ENCODE measurements around the gene SLC6A17. TPM values are rescaled to one million over a fixed set of nuclear protein-coding genes. Genes with fewer than 3 reads are reported as not detected.

Gene SLC6A17
- total and polyA plus RNA-seq, 7 donors: under 0.01 to 0.83 (median 0.36) TPM; not detected in 2

- Histone ChIP-seq H3K27ac (no peak overlapping the region), H3K4me1 (no peaks in the 10 kb centered on the region), H3K36me3 (peaks cover 0 to 15% (median 2%) of the 10 kb centered on the region in 4 donors), H3K4me3 (no peak overlapping the region), H3K9me3 (no peaks in the 10 kb centered on the region), H3K27me3 (no peaks in the 10 kb centered on the region)
- TF ChIP-seq POLR2A (IDR thresholded peaks at IDR 0.05) (no peak), POLR2AphosphoS5 (IDR thresholded peaks at IDR 0.05) (no peak), CTCF (IDR thresholded peaks at IDR 0.05) (no peak), EP300 (IDR thresholded peaks at IDR 0.05) (no peak)
- intact Hi-C loops (cut with DNase I): no loop called here
- no peak for DNase-seq
- 76 to 90% methylated on average over 8 of the region's 8 CpGs for WGBS, 2 donors
Observed at GRCh38 chr1:110224240-110224995, 74.1 kb downstream of the SLC6A17 start.

- peaks cover 0 to 15% (median 2%) of the 10 kb centered on the region in 4 donors for H3K36me3 ChIP-seq
- no peaks in the 10 kb centered on the region for H3K9me3 ChIP-seq
- H3K27ac ChIP-seq: no peak overlapping the region
- no peaks in the 10 kb centered on the region for H3K4me1 ChIP-seq
- 26 to 46% methylated on average over 7 of the region's 7 CpGs for WGBS, 2 donors
- no peak for DNase-seq
- intact Hi-C loops (cut with DNase I): no loop called here
- H3K4me3 ChIP-seq: no peak overlapping the region
- no peak for TF ChIP-seq POLR2AphosphoS5 (IDR thresholded peaks at IDR 0.05)
- TF ChIP-seq POLR2A (IDR thresholded peaks at IDR 0.05): no peak
- no peak for TF ChIP-seq EP300 (IDR thresholded peaks at IDR 0.05)
- TF ChIP-seq CTCF (IDR thresholded peaks at IDR 0.05): no peak
- no peaks in the 10 kb centered on the region for H3K27me3 ChIP-seq
Observed at GRCh38 chr1:110225212-110225611, 74.9 kb downstream of the SLC6A17 start.

GRCh38 chr1:110225756-110226404 is 75.6 kb downstream of the SLC6A17 start:
- no peak for TF ChIP-seq POLR2AphosphoS5 (IDR thresholded peaks at IDR 0.05)
- no peak for TF ChIP-seq EP300 (IDR thresholded peaks at IDR 0.05)
- no peak for TF ChIP-seq CTCF (IDR thresholded peaks at IDR 0.05)
- TF ChIP-seq POLR2A (IDR thresholded peaks at IDR 0.05): no peak
- H3K27ac ChIP-seq: no peak overlapping the region
- H3K9me3 ChIP-seq: no peaks in the 10 kb centered on the region
- H3K36me3 ChIP-seq: peaks cover 0 to 15% (median 2%) of the 10 kb centered on the region in 4 donors
- no peak for DNase-seq
- WGBS, 2 donors: 93 to 94% methylated on average over 18 of the region's 18 CpGs
- no peaks in the 10 kb centered on the region for H3K27me3 ChIP-seq
- H3K4me1 ChIP-seq: no peaks in the 10 kb centered on the region
- intact Hi-C loops (cut with DNase I): no loop called here
- no peak overlapping the region for H3K4me3 ChIP-seq

GRCh38 chr1:110227774-110228173 is 77.5 kb downstream of the SLC6A17 start:
- Histone ChIP-seq H3K4me1 (no peaks in the 10 kb centered on the region), H3K27me3 (no peaks in the 10 kb centered on the region), H3K36me3 (peaks cover 0 to 21% (median 2%) of the 10 kb centered on the region in 4 donors), H3K4me3 (no peak overlapping the region), H3K27ac (no peak overlapping the region), H3K9me3 (peaks cover 0 to 5% (median 3%) of the 10 kb centered on the region in 4 donors)
- WGBS, 2 donors: 94% methylated on average over 12 of the region's 12 CpGs
- DNase-seq: no peak
- intact Hi-C loops (cut with DNase I): no loop called here
- TF ChIP-seq POLR2A (IDR thresholded peaks at IDR 0.05): no peak
- TF ChIP-seq CTCF (IDR thresholded peaks at IDR 0.05): no peak
- TF ChIP-seq EP300 (IDR thresholded peaks at IDR 0.05): no peak
- TF ChIP-seq POLR2AphosphoS5 (IDR thresholded peaks at IDR 0.05): no peak
